Measurements from ENCODE around the gene DYNC1I1.

The DYNC1I1 gene

DNA sequence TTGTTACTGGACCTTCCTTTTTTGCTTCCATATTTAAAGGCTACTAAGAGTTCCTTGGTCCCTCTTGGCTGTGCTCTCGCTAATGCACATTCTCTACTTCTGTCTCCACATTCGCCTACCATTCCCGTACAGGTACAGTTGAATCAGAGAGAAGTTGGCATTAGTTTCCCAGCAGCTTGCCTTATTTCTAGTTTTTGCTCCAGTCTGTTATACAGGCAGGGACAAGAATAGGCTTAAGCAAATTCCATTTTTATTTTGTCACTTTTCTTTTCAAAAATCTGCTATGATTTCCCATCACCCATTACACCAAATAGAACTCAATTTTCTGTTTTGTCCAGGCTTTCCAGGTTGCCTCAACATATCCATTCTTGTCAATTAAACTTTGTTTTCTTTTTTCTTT, 29.9 kb downstream of the DYNC1I1 start:
- no peak overlapping the region for H3K4me3 ChIP-seq
- TF ChIP-seq Cebpa-rat (IDR thresholded peaks at IDR 0.05), result no peak
- H3K9me3 ChIP-seq (replicated peaks in 1 of 11), result no peaks in the 10 kb centered on the region
- H3K4me2 ChIP-seq, result no peak overlapping the region
- no peaks in the 10 kb centered on the region for H3K4me1 ChIP-seq
- H3K27ac ChIP-seq, result no peak overlapping the region
- no peak overlapping the region for H3K9ac ChIP-seq
- H3K36me3 ChIP-seq, result no peaks in the 10 kb centered on the region
- no peaks in the 10 kb centered on the region for H4K20me1 ChIP-seq
- no peaks in the 10 kb centered on the region for H3K27me3 ChIP-seq

DNA sequence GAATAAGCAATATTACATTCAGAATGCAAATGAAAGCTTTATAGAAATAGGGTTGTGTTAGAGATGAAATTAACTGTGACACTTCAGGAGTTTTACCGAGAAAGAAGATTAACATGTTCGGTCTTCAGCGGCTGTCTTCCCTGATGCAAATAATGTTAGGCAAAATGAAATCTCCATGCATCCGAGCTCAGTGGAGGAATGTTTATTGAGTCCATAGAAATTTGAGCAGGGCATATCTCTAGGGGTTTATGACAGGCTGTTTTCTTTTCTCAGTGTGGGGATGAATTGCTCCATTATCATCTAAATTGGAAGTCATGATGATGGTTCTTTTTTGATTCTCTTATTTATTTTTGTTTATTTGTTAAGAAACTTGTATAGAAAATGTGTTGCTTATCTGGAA, 31.7 kb downstream of the DYNC1I1 start:
- Histone ChIP-seq H3K4me1 (no peaks in the 10 kb centered on the region), H3K9ac (no peak overlapping the region), H3K4me2 (no peak overlapping the region), H3K27me3 (no peaks in the 10 kb centered on the region), H3K36me3 (no peaks in the 10 kb centered on the region), H3K27ac (no peak overlapping the region), H4K20me1 (no peaks in the 10 kb centered on the region), H3K9me3 (replicated peaks in 1 of 11) (no peaks in the 10 kb centered on the region), H3K4me3 (no peak overlapping the region)
- TF ChIP-seq Cebpa-rat (IDR thresholded peaks at IDR 0.05), result no peak

DNA sequence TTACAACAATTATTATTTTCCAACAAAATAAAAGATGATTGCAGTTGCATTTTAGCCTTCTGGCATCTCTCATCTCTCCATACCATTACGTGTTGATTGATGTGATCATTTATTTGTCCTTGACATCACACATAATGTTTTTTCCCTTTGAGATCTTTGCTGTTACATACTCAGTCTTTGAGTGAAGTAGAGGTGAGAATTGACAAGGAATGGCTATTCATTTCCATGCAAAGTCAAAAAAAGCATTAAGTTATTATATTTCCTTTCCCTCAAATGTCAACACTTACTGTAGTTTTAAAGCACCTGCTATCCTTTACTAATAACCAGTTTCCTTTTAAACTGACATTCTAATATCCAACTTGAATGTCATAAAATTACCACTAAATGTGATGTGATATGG, 33.6 kb downstream of the DYNC1I1 start:
- no peak for TF ChIP-seq Cebpa-rat (IDR thresholded peaks at IDR 0.05)
- no peak overlapping the region for H3K27ac ChIP-seq

DNA sequence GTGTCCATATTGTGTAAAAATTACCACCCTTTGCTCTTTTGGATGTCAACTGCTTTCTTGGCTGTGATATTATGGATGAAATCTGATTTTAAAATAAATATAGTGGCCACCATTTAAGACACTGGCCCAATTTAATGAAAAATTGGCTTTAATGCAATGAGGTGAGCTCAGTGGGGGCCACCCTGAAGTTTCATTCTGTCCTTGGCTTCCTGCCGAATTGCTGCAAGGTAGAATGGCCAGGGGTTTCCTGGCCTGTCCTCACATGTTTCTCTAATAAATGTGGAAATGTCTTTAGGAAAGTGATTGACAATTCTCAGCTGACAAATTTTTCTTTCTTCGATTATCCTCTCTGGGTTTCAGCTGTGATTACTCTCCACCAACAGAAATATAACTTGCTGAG, 36.0 kb downstream of the DYNC1I1 start:
- H3K4me3 ChIP-seq, result no peak overlapping the region

More for the DNA sequence above, 33.6 kb downstream of the DYNC1I1 start:
- Histone ChIP-seq H4K20me1 (no peaks in the 10 kb centered on the region), H3K9me3 (replicated peaks in 1 of 11) (no peaks in the 10 kb centered on the region), H3K27me3 (no peaks in the 10 kb centered on the region), H3K36me3 (no peaks in the 10 kb centered on the region), H3K4me2 (no peak overlapping the region), H3K4me3 (no peak overlapping the region), H3K4me1 (no peaks in the 10 kb centered on the region), H3K9ac (no peak overlapping the region)

DNA sequence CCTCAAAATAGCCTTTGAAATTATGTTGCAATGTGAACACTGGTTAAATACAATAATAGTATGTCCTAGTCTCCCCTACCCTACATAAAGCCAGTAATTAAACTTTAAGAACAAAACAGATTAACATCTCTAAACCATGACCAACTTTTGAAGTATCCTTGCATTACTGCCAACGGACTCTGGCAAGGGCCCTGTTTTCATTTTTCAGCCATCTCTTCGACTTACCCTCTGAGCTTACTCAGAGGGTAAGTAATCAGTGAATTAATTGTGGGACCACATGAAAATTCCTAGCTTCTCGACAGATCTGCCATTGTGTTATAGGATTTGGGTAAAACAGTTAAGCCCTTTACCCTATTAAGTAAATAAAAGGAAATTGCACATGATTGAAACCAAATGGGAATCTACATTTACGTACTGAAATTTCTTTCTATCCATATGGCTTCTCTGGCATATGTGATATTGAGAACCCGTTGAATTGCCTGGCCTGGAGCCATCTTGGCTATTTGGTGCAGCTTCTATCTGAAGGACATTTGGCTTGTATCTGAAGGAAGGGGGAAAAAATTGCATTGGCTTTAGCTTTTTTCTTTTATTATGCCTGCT, 39.6 kb downstream of the DYNC1I1 start:
- Histone ChIP-seq H4K20me1 (no peaks in the 10 kb centered on the region), H3K4me3 (no peak overlapping the region), H3K27me3 (no peaks in the 10 kb centered on the region), H3K9me3 (replicated peaks in 1 of 11) (no peaks in the 10 kb centered on the region), H3K36me3 (no peaks in the 10 kb centered on the region), H3K4me2 (no peak overlapping the region), H3K27ac (no peak overlapping the region), H3K4me1 (no peaks in the 10 kb centered on the region), H3K9ac (no peak overlapping the region)
- TF ChIP-seq Cebpa-rat (IDR thresholded peaks at IDR 0.05), result no peak

More for the DNA sequence above, 36.0 kb downstream of the DYNC1I1 start:
- no peaks in the 10 kb centered on the region for H3K36me3 ChIP-seq
- TF ChIP-seq Cebpa-rat (IDR thresholded peaks at IDR 0.05), result no peak
- H3K27ac ChIP-seq, result no peak overlapping the region
- H3K27me3 ChIP-seq, result no peaks in the 10 kb centered on the region
- H3K4me1 ChIP-seq, result no peaks in the 10 kb centered on the region
- H3K9me3 ChIP-seq (replicated peaks in 1 of 11), result no peaks in the 10 kb centered on the region
- no peak overlapping the region for H3K4me2 ChIP-seq
- H4K20me1 ChIP-seq, result no peaks in the 10 kb centered on the region
- no peak overlapping the region for H3K9ac ChIP-seq

DNA sequence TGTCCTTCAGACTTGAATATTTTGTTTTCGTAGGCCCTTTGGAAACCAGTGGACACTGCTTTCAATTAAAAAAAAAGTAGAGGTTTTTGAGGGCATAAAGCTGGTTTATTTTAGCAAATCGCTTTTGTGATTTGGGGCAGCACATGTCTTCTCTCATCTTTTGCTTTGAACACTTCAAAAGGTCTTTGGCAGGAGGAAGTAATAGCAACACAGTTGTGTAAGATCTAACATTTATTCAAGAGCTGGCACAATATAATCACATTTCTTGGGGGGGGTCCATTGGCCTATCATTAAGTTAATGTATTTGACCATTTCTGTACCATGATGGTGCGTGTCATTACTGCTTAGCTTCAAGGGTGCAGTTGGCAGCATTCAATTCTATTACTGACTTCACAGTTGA, 42.4 kb downstream of the DYNC1I1 start:
- Histone ChIP-seq H3K27me3 (no peaks in the 10 kb centered on the region), H4K20me1 (no peaks in the 10 kb centered on the region), H3K36me3 (no peaks in the 10 kb centered on the region), H3K4me1 (no peaks in the 10 kb centered on the region), H3K9ac (no peak overlapping the region), H3K27ac (no peak overlapping the region), H3K9me3 (replicated peaks in 1 of 11) (no peaks in the 10 kb centered on the region), H3K4me2 (no peak overlapping the region), H3K4me3 (no peak overlapping the region)
- no peak for TF ChIP-seq Cebpa-rat (IDR thresholded peaks at IDR 0.05)

DNA sequence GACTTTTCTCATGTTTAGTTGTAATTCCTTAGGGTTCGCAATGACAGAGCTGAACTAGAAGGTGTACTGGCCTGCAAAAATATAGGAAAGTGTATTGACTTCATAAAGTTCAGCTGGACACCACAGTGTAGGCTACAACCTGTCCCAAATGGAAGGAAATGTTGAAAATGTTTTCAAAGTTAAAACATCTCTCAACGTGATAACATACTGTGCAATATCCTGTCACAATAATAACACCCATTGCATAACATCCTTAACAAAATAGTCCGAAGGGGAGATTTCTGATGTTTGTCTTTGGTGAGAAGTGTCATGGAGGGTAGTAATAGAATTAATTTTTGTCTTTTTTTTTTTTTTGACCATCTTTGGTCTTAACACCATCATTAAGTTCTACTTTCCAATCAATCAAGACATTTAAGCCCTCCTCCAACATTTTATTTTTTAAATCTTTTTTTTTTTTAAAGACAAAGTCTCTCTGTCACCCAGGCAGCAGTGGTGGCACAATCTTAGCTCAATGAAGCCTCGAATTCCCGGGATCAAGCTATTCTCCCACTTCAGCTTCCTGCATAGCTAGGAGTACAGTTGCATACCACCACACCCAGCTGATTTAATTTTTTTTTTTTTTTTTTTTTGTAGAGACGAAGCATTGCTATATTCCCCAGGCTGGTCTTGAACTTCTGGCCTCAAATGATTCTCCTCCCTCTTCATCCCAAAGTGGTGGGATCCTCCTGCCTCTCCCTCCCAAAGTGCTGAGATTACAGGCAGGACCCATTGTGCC, 45.7 kb downstream of the DYNC1I1 start:
- H3K36me3 ChIP-seq, result no peaks in the 10 kb centered on the region
- no peaks in the 10 kb centered on the region for H3K9me3 ChIP-seq (replicated peaks in 1 of 11)
- H3K27ac ChIP-seq, result no peak overlapping the region
- no peaks in the 10 kb centered on the region for H3K27me3 ChIP-seq
- no peak overlapping the region for H3K4me2 ChIP-seq
- no peaks in the 10 kb centered on the region for H4K20me1 ChIP-seq
- TF ChIP-seq Cebpa-rat (IDR thresholded peaks at IDR 0.05), result no peak
- H3K9ac ChIP-seq, result no peak overlapping the region
- H3K4me1 ChIP-seq, result no peaks in the 10 kb centered on the region
- H3K4me3 ChIP-seq, result no peak overlapping the region

DNA sequence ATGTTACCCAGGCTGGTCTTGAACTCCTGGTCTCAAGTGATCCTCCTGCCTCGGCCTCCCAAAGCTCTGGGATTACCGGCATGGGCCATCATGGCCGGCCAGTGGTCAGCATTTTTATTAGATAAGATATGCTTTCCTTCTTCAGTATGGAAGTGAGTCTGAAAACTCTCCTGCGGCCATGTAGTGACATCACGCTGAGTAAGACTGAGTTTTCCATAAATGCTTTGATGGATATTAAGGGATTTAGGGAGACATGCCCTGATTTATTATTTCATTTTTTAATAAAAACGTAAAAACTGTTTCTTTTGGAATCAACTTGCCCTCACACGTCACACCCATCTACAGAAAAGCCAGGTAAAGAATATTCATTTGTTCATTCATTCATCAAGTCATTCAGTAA, 48.4 kb downstream of the DYNC1I1 start:
- Histone ChIP-seq H3K9me3 (replicated peaks in 1 of 11) (no peaks in the 10 kb centered on the region), H3K27me3 (no peaks in the 10 kb centered on the region), H3K4me1 (no peaks in the 10 kb centered on the region), H3K9ac (no peak overlapping the region), H4K20me1 (no peaks in the 10 kb centered on the region), H3K27ac (no peak overlapping the region), H3K4me2 (no peak overlapping the region), H3K36me3 (no peaks in the 10 kb centered on the region), H3K4me3 (no peak overlapping the region)
- TF ChIP-seq Cebpa-rat (IDR thresholded peaks at IDR 0.05), result no peak

DNA sequence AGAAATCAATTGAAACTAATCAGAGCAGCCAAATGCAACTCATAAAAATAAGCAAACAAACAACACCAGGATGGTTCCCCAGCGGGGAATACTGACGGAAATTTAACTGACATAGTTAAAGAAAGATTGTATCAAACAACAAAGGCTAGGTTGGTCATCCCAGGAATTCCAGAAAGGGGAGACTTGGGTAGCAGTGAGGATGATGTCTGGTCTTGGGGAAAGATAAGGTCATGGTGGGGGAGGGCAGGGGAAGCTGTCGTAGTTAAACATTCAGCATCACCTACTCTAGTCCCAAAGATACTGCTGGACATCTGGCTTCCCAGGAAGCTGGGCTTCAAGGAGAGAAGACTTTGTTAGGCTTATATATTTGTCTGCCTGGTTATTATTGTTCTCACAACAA, 50.4 kb downstream of the DYNC1I1 start:
- Histone ChIP-seq H3K4me2 (no peak overlapping the region), H3K9ac (no peak overlapping the region), H4K20me1 (no peaks in the 10 kb centered on the region), H3K9me3 (replicated peaks in 1 of 11) (no peaks in the 10 kb centered on the region), H3K27ac (no peak overlapping the region), H3K4me1 (no peaks in the 10 kb centered on the region), H3K4me3 (no peak overlapping the region), H3K27me3 (no peaks in the 10 kb centered on the region), H3K36me3 (no peaks in the 10 kb centered on the region)
- TF ChIP-seq Cebpa-rat (IDR thresholded peaks at IDR 0.05), result no peak

DNA sequence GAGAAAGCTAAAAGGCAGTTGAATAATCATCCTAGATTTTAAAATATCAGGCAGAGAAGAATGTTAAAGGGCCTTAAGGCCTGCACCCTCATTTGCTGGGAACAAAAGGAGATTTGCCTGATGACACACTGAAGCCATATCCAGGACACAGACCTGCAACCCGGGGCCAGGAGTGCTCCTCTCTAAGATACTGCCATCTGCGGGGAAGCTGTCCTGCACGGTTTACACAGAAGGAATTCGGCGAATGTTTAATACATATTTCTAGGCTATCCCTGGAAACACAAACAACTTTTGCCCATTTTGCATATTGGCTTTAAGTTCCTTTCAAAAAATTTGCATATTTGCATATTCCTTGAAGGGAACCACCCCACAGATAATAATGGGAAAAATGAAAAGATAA, 52.3 kb downstream of the DYNC1I1 start:
- no peak overlapping the region for H3K27ac ChIP-seq
- no peaks in the 10 kb centered on the region for H4K20me1 ChIP-seq

More for the DNA sequence above, 52.3 kb downstream of the DYNC1I1 start:
- no peaks in the 10 kb centered on the region for H3K27me3 ChIP-seq
- H3K4me3 ChIP-seq, result no peak overlapping the region
- H3K9ac ChIP-seq, result no peak overlapping the region
- no peak for TF ChIP-seq Cebpa-rat (IDR thresholded peaks at IDR 0.05)
- no peak overlapping the region for H3K4me2 ChIP-seq
- no peaks in the 10 kb centered on the region for H3K4me1 ChIP-seq
- H3K36me3 ChIP-seq, result no peaks in the 10 kb centered on the region
- H3K9me3 ChIP-seq (replicated peaks in 1 of 11), result no peaks in the 10 kb centered on the region

Data from BLaER1 treated with 17β-estradiol and CSF1 and Interleukin-3, amounts not matched to agents 10 nM and 100 nM (cell line).